Measurements from ENCODE around the gene FBXL7. TPM values are rescaled to one million over a fixed set of nuclear protein-coding genes. Genes with fewer than 3 reads are reported as not detected.

The FBXL7 gene
- total RNA-seq, 1 experiment from 2014 or later = not detected

DNA sequence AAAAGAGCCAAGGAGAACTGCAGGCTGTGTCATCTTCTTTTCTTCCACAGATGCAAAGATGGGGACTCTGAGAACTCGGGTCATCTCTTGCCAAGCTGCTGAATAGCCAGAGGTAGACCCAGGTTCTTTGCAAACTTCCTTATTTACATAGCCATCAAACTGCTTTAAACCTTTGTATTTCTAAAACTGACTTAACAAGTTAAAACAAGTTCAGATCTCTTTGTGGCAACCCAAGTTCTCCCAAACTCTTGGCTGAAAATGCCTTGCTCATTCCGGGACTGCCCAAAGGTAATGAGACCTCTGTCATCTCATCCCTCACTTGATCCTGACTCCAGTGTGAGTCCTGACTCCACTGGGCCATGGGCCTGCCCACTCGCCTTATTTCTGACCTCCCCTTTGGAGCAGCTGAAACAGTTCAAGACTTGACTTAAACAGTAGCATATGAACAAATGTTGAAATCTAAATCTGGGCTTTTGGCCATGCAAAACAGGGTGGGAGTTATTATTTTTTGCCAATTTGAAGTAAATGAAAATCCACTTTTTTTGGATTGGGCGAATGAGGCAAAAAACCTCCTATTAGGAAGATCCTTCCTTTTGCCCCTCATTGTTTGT lies 50.6 kb downstream of the FBXL7 start:
- no peak for DNase-seq (ENCODE audit: unreplicated experiment)
- ChIA-PET POLR2A (no interaction called here), CTCF (no interaction called here)
- no peak overlapping the region for H3K4me3 Mint-ChIP-seq (ENCODE audit: unreplicated experiment)
- no peaks in the 10 kb centered on the region for H3K27me3 Mint-ChIP-seq (ENCODE audit: insufficient read depth, unreplicated experiment)
- no peaks in the 10 kb centered on the region for H3K36me3 Mint-ChIP-seq (ENCODE audit: insufficient read depth, unreplicated experiment)
- H3K27ac Mint-ChIP-seq (ENCODE audit: low read depth, unreplicated experiment) = no peak overlapping the region
- H3K4me1 Mint-ChIP-seq (ENCODE audit: insufficient read depth, unreplicated experiment) = no peaks in the 10 kb centered on the region
- BruUV-seq (replicated peaks) = no TSS peak
- intact Hi-C loops (cut with micrococcal nuclease) = no loop called here
- H3K9me3 Mint-ChIP-seq (ENCODE audit: unreplicated experiment) = no peaks in the 10 kb centered on the region
- TF ChIP-seq, protein P1, sequence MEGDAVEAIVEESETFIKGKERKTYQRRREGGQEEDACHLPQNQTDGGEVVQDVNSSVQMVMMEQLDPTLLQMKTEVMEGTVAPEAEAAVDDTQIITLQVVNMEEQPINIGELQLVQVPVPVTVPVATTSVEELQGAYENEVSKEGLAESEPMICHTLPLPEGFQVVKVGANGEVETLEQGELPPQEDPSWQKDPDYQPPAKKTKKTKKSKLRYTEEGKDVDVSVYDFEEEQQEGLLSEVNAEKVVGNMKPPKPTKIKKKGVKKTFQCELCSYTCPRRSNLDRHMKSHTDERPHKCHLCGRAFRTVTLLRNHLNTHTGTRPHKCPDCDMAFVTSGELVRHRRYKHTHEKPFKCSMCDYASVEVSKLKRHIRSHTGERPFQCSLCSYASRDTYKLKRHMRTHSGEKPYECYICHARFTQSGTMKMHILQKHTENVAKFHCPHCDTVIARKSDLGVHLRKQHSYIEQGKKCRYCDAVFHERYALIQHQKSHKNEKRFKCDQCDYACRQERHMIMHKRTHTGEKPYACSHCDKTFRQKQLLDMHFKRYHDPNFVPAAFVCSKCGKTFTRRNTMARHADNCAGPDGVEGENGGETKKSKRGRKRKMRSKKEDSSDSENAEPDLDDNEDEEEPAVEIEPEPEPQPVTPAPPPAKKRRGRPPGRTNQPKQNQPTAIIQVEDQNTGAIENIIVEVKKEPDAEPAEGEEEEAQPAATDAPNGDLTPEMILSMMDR (IDR thresholded peaks at IDR 0.05; ENCODE audit: unreplicated experiment) = no peak

DNA sequence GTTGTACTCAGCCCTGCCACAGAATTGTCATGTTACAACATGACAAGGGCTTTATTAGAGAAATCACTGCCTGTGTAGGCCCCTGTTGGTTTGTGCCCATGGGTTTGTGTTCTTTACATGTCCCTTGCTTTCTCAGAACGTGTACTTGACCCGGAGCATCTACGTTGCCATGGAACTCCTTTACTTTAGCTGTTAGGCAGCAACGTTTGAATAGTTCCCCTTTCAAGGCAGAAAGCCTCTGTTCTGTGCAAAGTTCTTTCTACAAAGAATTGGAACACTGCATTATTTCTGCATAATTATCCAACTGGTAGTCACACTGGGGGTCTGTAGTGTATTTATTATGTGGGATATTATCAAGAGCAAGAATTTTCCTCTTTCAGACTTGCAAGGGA lies 51.1 kb downstream of the FBXL7 start:
- Mint-ChIP-seq H3K27ac (ENCODE audit: low read depth, unreplicated experiment) (no peak overlapping the region), H3K36me3 (ENCODE audit: insufficient read depth, unreplicated experiment) (no peaks in the 10 kb centered on the region), H3K27me3 (ENCODE audit: insufficient read depth, unreplicated experiment) (no peaks in the 10 kb centered on the region), H3K4me3 (ENCODE audit: unreplicated experiment) (no peak overlapping the region), H3K4me1 (ENCODE audit: insufficient read depth, unreplicated experiment) (no peaks in the 10 kb centered on the region), H3K9me3 (ENCODE audit: unreplicated experiment) (no peaks in the 10 kb centered on the region)
- ChIA-PET POLR2A (no interaction called here), CTCF (no interaction called here)
- BruUV-seq (replicated peaks) = no TSS peak
- DNase-seq (ENCODE audit: unreplicated experiment) = no peak
- intact Hi-C loops (cut with micrococcal nuclease) = no loop called here
- TF ChIP-seq, protein P1 (IDR thresholded peaks at IDR 0.05; ENCODE audit: unreplicated experiment) = no peak

GRCh38 chr5:15554542-15554941 lies 54.6 kb downstream of the FBXL7 start:
- ChIA-PET CTCF (interaction anchor here (0.6 kb wide), 1 partner anchor 42 kb away, joined by 3 read pairs; no protein-coding TSS in a partner anchor), POLR2A (no interaction called here)
- Mint-ChIP-seq H3K27ac (ENCODE audit: low read depth, unreplicated experiment) (no peak overlapping the region), H3K9me3 (ENCODE audit: unreplicated experiment) (no peaks in the 10 kb centered on the region), H3K4me3 (ENCODE audit: unreplicated experiment) (no peak overlapping the region), H3K36me3 (ENCODE audit: insufficient read depth, unreplicated experiment) (no peaks in the 10 kb centered on the region), H3K4me1 (ENCODE audit: insufficient read depth, unreplicated experiment) (no peaks in the 10 kb centered on the region), H3K27me3 (ENCODE audit: insufficient read depth, unreplicated experiment) (no peaks in the 10 kb centered on the region)
- no peak for DNase-seq (ENCODE audit: unreplicated experiment)
- TF ChIP-seq, protein P1 (IDR thresholded peaks at IDR 0.05; ENCODE audit: unreplicated experiment) = no peak
- intact Hi-C loops (cut with micrococcal nuclease) = no loop called here
- BruUV-seq (replicated peaks) = no TSS peak

DNA sequence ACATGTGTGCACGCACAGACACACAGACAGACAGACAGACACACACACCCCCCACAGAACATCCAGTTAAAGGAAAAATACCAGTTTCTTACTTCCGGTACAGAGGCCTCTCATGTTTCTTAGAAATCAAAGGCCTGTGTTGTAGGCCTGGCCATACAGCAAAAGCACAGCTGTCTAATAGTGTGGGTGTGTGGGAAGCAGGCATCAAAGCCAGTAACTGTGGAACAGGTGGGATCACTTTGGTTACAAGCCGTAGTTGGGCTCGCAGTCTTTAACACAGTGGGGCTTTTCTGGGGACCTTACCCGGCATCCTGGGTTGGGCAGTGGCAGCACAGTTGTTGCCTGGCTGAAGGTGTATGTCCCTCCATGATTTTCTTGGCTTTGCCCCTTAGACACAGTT lies 55.2 kb downstream of the FBXL7 start:
- intact Hi-C loops (cut with micrococcal nuclease) = no loop called here
- Mint-ChIP-seq H3K27ac (ENCODE audit: low read depth, unreplicated experiment) (no peak overlapping the region), H3K27me3 (ENCODE audit: insufficient read depth, unreplicated experiment) (no peaks in the 10 kb centered on the region), H3K4me3 (ENCODE audit: unreplicated experiment) (no peak overlapping the region), H3K9me3 (ENCODE audit: unreplicated experiment) (no peaks in the 10 kb centered on the region), H3K36me3 (ENCODE audit: insufficient read depth, unreplicated experiment) (no peaks in the 10 kb centered on the region), H3K4me1 (ENCODE audit: insufficient read depth, unreplicated experiment) (no peaks in the 10 kb centered on the region)
- no TSS peak for BruUV-seq (replicated peaks)
- ChIA-PET POLR2A (no interaction called here), CTCF (interaction anchor here (0.6 kb wide), 1 partner anchor 42 kb away, joined by 3 read pairs; no protein-coding TSS in a partner anchor)
- no peak for DNase-seq (ENCODE audit: unreplicated experiment)
- TF ChIP-seq, protein P1 (IDR thresholded peaks at IDR 0.05; ENCODE audit: unreplicated experiment) = no peak
